HepG2 (cell line): ENCODE data around the gene CNN3. TPM values are rescaled to one million over a fixed set of nuclear protein-coding genes. Genes with fewer than 3 reads are reported as not detected.

Source experiments
- ATAC-seq: fragments of 200-7000 bp; cut with Tn5 transposase; 3 replicates; pipeline ENCODE4 v1.9.1; 2020; ENCODE audit warnings: mild to moderate bottlenecking, moderate library complexity
- BruUV-seq: library from RNA; stranded (reverse); fragments of 400-500 nt; replicated peaks from 2 replicates; lab custom pipeline; 2021; lab: Mats Ljungman, UMichigan
- CTCF ChIA-PET: fragments of 300-600 bp; formaldehyde crosslinking; extraction: SDS; loops from one replicate; lab custom pipeline; 2021; ENCODE audit warnings: low total read pairs, inconsistent platforms, low intra/inter-chr PET ratio; lab: Yijun Ruan, JAX
- POLR2A ChIA-PET: fragments of 350-600 bp; sonication (Branson Sonifier 250); formaldehyde crosslinking; loops from one replicate; lab custom pipeline; 2020; ENCODE audit warnings: antibody characterized with exemption, inconsistent platforms; lab: Yijun Ruan, JAX
- DNase-seq: peaks from one replicate; pipeline ENCODE4 v3.0.0-alpha.2; 2015; ENCODE audit warnings: low spot score
- FAIRE-seq: peaks from 3 replicates; lab custom pipeline; 2011; peaks lifted over from hg19 to GRCh38; lab: Jason Lieb, UNC
- H2AFZ ChIP-seq: one replicate; pipeline ENCODE4 v1.6.1; 2011; ENCODE audit warnings: low read length, inconsistent platforms
- H3K27ac ChIP-seq: fragments of 300-600 bp; 3 replicates; pipeline ENCODE4 v1.8.0; 2011; ENCODE audit warnings: mixed run types, mild to moderate bottlenecking, mixed read lengths, low read length, inconsistent platforms; ENCODE audit not compliant: insufficient read depth; ENCODE audit errors: extremely low read length
- H3K27me3 ChIP-seq, 2 experiments: fragments of 200-600 bp in 1 of 2; 2 replicates in 1 of 2; 3 replicates in 1 of 2; pipeline versions ENCODE4 v1.6.0 to v1.8.0; 2011; ENCODE audit warnings: low read length in 2 of 2, mild to moderate bottlenecking in 2 of 2, moderate library complexity in 2 of 2, inconsistent platforms in 1 of 2; ENCODE audit not compliant: insufficient read depth in 2 of 2, control insufficient read depth in 1 of 2
- H3K36me3 ChIP-seq, 2 experiments: fragments of 200-600 bp in 1 of 2; replicated peaks in 1 of 2; 2 replicates in 1 of 2; 3 replicates in 1 of 2; pipeline versions ENCODE4 v1.5.1 to v1.8.0; 2011; ENCODE audit warnings: low read length in 2 of 2, inconsistent platforms in 1 of 2; ENCODE audit not compliant: insufficient read depth in 2 of 2, control insufficient read depth in 1 of 2
- H3K4me1 ChIP-seq: 2 replicates; pipeline ENCODE4 v1.5.1; 2012; ENCODE audit warnings: low read length, inconsistent platforms; ENCODE audit not compliant: insufficient read depth
- H3K4me2 ChIP-seq: 2 replicates; pipeline ENCODE4 v1.6.0; 2011; ENCODE audit warnings: low read depth, low read length, inconsistent platforms
- H3K4me3 ChIP-seq, 3 experiments: fragments of 200-600 bp in 1 of 3; sonication (generic), shearing (Covaris generic) in 1 of 3; replicated peaks in 1 of 3; 2 replicates each; pipeline ENCODE4 v1.5.1; 2011 to 2016; ENCODE audit warnings: low read length in 3 of 3, inconsistent platforms in 2 of 3, low read depth in 2 of 3, mild to moderate bottlenecking in 2 of 3, control low read depth in 1 of 3, mixed read lengths in 1 of 3; ENCODE audit not compliant: insufficient read depth in 1 of 3
- H3K79me2 ChIP-seq: one replicate; pipeline ENCODE4 v1.6.1; 2011; ENCODE audit warnings: low read length, inconsistent platforms; ENCODE audit not compliant: insufficient read depth
- H3K9ac ChIP-seq: 2 replicates; pipeline ENCODE4 v1.6.0; 2011; ENCODE audit warnings: mild to moderate bottlenecking, low read depth, low read length, inconsistent platforms; ENCODE audit not compliant: insufficient read depth
- H3K9me3 ChIP-seq: 2 replicates; pipeline ENCODE4 v1.5.1; 2012; ENCODE audit warnings: mild to moderate bottlenecking, low read length
- H4K20me1 ChIP-seq: 2 replicates; pipeline ENCODE4 v1.6.0; 2011; ENCODE audit warnings: inconsistent platforms, mild to moderate bottlenecking, low read length, moderate library complexity; ENCODE audit not compliant: insufficient read depth
- GATAD2A ChIP-seq: IDR thresholded peaks from 2 replicates; pipeline ENCODE4 v1.6.1; 2016
- PHF20 ChIP-seq: sonication (generic); formaldehyde crosslinking; IDR thresholded peaks from 2 replicates; pipeline ENCODE4 v1.5.0; 2020; ENCODE audit warnings: mild to moderate bottlenecking, missing genetic modification reagents
- WGBS: methylation state at CpG from one replicate; pipeline ENCODE4 v1.1.6; 2017; ENCODE audit warnings: low lambda C conversion rate; 5-methylcytosine and 5-hydroxymethylcytosine counted together
- in situ Hi-C: cut with HindIII; loops from 2 replicates; pipeline ENCODE4 v1.10.0; 2017; ENCODE audit warnings: low pct_unique_long_range_greater_than_20kb; ENCODE audit not compliant: extremely low pct_ligation_motif_present
- intact Hi-C: fragments of 100-400 bp; cut with micrococcal nuclease; formaldehyde crosslinking; loops from one replicate; pipeline ENCODE4 v1.10.0; 2022; ENCODE audit not compliant: unreplicated experiment
- polyA plus RNA-seq, 8 experiments: library from polyadenylated mRNA; depleted of rRNA in 3 of 8; stranded (reverse) in 7 of 8; unstranded in 1 of 8; fragments of >200 nt; fragmentation: Illumina TruSeq in 4 of 8; extraction: Trizol in 4 of 8; gene quantifications; 2 replicates each; pipeline versions ENCODE4 v1.2.1 to v1.2.3, GENCODE V29; 2011 to 2016; ENCODE audit warnings: low read depth in 4 of 8, missing spikeins in 1 of 8, mixed read lengths in 1 of 8; ENCODE audit not compliant: insufficient read depth in 1 of 8
- total RNA-seq, 5 experiments: library from RNA; depleted of rRNA; stranded (reverse); fragments of >200 nt; fragmentation: Illumina TruSeq; extraction: Trizol; gene quantifications; 2 replicates each; pipeline ENCODE4 v1.2.3, GENCODE V29; 2016; ENCODE audit warnings: low read depth in 1 of 5

CNN3 gene
- total and polyA plus RNA-seq, 2 of the 13 experiments (the other 11 are each of a cell fraction or from before 2014, with no cell fraction given) = 113 to 223 TPM

DNA sequence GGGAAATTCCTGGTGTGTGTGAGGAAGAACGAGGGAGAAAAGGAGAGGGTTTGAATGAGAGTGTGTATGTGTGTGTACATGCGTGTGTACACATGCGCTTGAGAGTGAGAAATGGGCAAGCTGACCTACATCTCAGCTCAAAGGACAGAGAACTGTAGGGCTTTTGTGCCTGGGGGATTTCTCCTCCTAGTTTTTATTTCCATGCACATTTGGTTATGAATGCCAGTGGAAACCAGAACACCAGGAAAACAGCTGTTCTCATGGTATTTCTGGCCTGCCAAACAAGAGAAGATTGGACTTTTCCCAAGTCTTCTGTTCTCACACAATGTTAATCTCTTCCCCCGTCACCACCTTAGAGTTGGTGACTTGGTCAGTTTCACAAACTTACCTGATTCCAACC, 61.5 kb downstream of the CNN3 start:
- CTCF ChIA-PET = no interaction called here
- DNase-seq (no peak), ATAC-seq (no peak), FAIRE-seq (no peak)
- 96% methylated on average over 4 of the region's 4 CpGs for WGBS
- Histone ChIP-seq H3K79me2 (no peaks in the 10 kb centered on the region), H3K36me3 (peaks cover 0 to 4% of the 10 kb centered on the region in 2 experiments; a peak in 3 of 5 replicates), H2AFZ (no peak overlapping the region), H3K9ac (no peak overlapping the region), H4K20me1 (no peaks in the 10 kb centered on the region), H3K4me3 (no peak overlapping the region), H3K27me3 (no peaks in the 10 kb centered on the region), H3K4me2 (no peak overlapping the region), H3K9me3 (no peaks in the 10 kb centered on the region), H3K4me1 (peaks cover 37% of the 10 kb centered on the region), H3K27ac (no peak overlapping the region)
- POLR2A ChIA-PET = no interaction called here
- intact Hi-C loops = no loop called here
- no TSS peak for BruUV-seq
- in situ Hi-C loops = loop anchor here (25.0 kb wide), 1 partner anchor 372 kb away; the partner anchor contains the start of gene RWDD3
- no peak for TF ChIP-seq GATAD2A (CRISPR knock-in tag)

GRCh38 chr1:94864821-94865220, 62.1 kb downstream of the CNN3 start:
- no peaks in the 10 kb centered on the region for H3K9me3 ChIP-seq
- in situ Hi-C loops (loop anchor here (25.0 kb wide), 1 partner anchor 372 kb away; the partner anchor contains the start of gene RWDD3), intact Hi-C loops (no loop called here)
- no peaks in the 10 kb centered on the region for H3K79me2 ChIP-seq
- no peak overlapping the region for H3K27ac ChIP-seq
- no TSS peak for BruUV-seq
- 86% methylated on average over 9 of the region's 9 CpGs for WGBS
- H3K27me3 ChIP-seq = no peaks in the 10 kb centered on the region
- ATAC-seq = no peak
- no peak for DNase-seq
- ChIA-PET CTCF (no interaction called here), POLR2A (no interaction called here)
- no peak overlapping the region for H3K4me3 ChIP-seq
- no peak overlapping the region for H2AFZ ChIP-seq
- no peak for FAIRE-seq
- peaks cover 0 to 4% of the 10 kb centered on the region in 2 experiments; a peak in 2 of 5 replicates for H3K36me3 ChIP-seq
- no peak overlapping the region for H3K9ac ChIP-seq
- TF ChIP-seq PHF20 (CRISPR knock-in tag) = no peak
- no peak overlapping the region for H3K4me2 ChIP-seq
- H3K4me1 ChIP-seq = peaks cover 37% of the 10 kb centered on the region
- no peaks in the 10 kb centered on the region for H4K20me1 ChIP-seq
